Measurements from ENCODE around the gene PRMT5.

Gene PRMT5

GRCh38 chr14:22897357-22897756 is 31.8 kb downstream of the PRMT5 start:
- DNase-seq (ENCODE audit: low read depth in 2 of 2) = no peak

- no peak for DNase-seq (ENCODE audit: low read depth in 2 of 2)
These were observed 32.4 kb downstream of the PRMT5 start for GRCh38 chr14:22896760-22897159.

- no peak for DNase-seq (ENCODE audit: low read depth in 2 of 2)
These were observed 32.8 kb downstream of the PRMT5 start for GRCh38 chr14:22896356-22896755.

- no peak for DNase-seq (ENCODE audit: low read depth in 2 of 2)
These were observed 33.8 kb downstream of the PRMT5 start for GRCh38 chr14:22895402-22895801.

- no peak for DNase-seq (ENCODE audit: low read depth in 2 of 2)
These were observed 35.5 kb downstream of the PRMT5 start for GRCh38 chr14:22893706-22894105.

- DNase-seq (ENCODE audit: low read depth in 2 of 2) = no peak
These were observed 36.7 kb downstream of the PRMT5 start for GRCh38 chr14:22892488-22892887.

- DNase-seq (ENCODE audit: low read depth in 2 of 2) = no peak
These were observed 38.8 kb downstream of the PRMT5 start for GRCh38 chr14:22890416-22890815.

GRCh38 chr14:22888662-22889061 is 40.5 kb downstream of the PRMT5 start:
- DNase-seq (ENCODE audit: low read depth in 2 of 2) = no peak

- DNase-seq (ENCODE audit: low read depth in 2 of 2) = peak; percentile 32 to 52
These were observed 41.2 kb downstream of the PRMT5 start for GRCh38 chr14:22887990-22888378.

GRCh38 chr14:22887260-22887989 is 41.8 kb downstream of the PRMT5 start:
- DNase-seq (ENCODE audit: low read depth in 2 of 2) = no peak

- DNase-seq (ENCODE audit: low read depth in 2 of 2) = peak; percentile 38 to 62
These were observed 42.5 kb downstream of the PRMT5 start for GRCh38 chr14:22886500-22887259.

- DNase-seq (ENCODE audit: low read depth in 2 of 2) = no peak
These were observed 43.2 kb downstream of the PRMT5 start for GRCh38 chr14:22885975-22886374.

- no peak for DNase-seq (ENCODE audit: low read depth in 2 of 2)
These were observed 44.2 kb downstream of the PRMT5 start for GRCh38 chr14:22884738-22885523.

GRCh38 chr14:22884076-22884737 is 45.0 kb downstream of the PRMT5 start:
- no peak for DNase-seq (ENCODE audit: low read depth in 2 of 2)

GRCh38 chr14:22883173-22883976 is 45.8 kb downstream of the PRMT5 start, which contains the start of gene REM2:
REM2 (plus strand) TSS chr14:22883222; CDS start chr14:22883288, 66 bp downstream.
- no peak for DNase-seq (ENCODE audit: low read depth in 2 of 2)

GRCh38 chr14:22882529-22883172 is 46.5 kb downstream of the PRMT5 start:
- DNase-seq (ENCODE audit: low read depth in 2 of 2) = peak in 1 of 2 donors; percentile 16

- no peak for DNase-seq (ENCODE audit: low read depth in 2 of 2)
These were observed 47.1 kb downstream of the PRMT5 start for GRCh38 chr14:22882064-22882463.

GRCh38 chr14:22878271-22879246 is 50.6 kb downstream of the PRMT5 start:
- DNase-seq (ENCODE audit: low read depth in 2 of 2) = no peak

GRCh38 chr14:22877000-22877501 is 52.1 kb downstream of the PRMT5 start:
- DNase-seq (ENCODE audit: low read depth in 2 of 2) = no peak
